GM10847 (cell line): ENCODE results near the gene HELZ2.

ENCODE experiments used
- POLR2A ChIP-seq: IDR thresholded peaks from 2 replicates; pipeline ENCODE4 v1.6.1; 2011; ENCODE audit not compliant: insufficient read length; ENCODE audit errors: extremely low read depth

The HELZ2 gene

DNA sequence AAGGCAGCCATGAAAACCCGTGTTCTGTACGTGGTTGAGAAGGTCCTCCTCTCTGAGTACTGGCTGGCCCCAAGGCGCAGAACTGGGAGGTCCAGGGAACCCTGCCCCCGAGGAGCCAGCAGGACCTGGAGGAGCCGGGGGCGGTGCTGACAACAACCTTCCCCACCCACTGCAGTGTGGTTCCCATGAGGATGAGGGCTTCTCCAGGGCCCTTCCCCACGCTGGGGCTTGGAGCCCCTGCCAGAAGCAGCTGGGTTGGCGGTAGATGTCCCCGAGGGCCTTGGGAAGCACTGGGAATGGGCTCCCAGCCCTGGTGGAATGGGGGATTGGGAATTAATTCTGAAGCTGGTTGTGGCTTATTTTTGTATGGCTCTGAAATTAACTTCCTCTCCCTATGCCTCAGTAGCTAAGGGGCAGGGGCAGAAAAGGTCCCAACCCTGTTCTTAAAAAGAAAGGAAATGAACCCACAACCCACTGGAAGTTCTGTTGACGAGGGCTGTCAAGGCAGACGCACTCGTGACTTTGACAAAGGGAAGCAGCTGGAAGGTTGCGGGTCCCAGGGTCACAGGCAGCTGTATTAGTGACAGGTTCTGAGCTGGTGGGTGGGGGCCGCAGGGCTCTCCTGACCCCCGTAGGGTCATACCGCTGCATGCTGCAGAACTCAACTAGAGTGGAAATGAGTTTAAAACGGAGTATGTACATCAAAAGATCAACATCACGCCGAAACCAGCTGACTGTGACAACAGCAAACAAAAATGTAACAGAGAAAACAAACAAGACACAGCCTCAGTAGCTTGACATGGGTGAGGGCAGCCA, 13.9 kb upstream of the HELZ2 start:
- no peak for TF ChIP-seq POLR2A

DNA sequence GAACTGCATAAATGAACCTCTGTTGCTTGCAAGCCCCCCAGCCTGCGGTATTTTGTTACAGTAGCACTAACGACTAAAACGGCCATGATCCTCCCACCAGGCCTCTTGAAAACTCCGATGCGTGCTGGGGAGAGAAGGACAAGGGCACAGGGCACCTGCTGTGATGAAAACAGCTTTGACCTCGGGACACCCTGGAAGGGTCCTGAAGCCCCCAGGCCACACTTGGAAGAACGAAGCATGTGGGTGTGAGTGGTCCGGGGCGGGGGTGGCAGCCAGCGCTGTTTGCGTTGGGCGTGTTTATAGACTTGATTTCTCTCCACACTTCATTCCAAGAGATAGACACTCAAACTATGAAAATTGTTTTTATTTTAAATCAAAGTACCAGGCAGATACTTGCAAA, 13.2 kb upstream of the HELZ2 start:
- no peak for TF ChIP-seq POLR2A

DNA sequence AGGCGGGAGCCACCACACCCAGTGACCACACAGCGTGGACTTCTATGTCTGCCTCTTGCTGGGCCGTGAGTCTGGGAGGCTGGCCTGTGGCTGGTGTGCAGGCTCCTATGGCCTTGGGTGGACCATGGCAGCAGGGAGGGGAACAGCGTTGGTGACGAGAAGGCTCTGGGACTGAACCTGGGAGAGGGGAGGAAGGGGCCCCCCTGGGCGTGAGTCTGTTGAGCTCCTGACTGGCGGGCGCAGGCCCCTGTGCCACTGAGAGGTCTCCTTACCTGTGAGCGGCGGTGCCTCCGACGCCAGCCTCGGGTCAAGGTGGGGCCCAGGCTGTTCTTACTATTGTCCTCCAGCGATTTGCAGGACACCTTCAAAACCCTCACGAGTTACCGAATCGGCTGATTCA, 12.8 kb upstream of the HELZ2 start:
- TF ChIP-seq POLR2A, result no peak

DNA sequence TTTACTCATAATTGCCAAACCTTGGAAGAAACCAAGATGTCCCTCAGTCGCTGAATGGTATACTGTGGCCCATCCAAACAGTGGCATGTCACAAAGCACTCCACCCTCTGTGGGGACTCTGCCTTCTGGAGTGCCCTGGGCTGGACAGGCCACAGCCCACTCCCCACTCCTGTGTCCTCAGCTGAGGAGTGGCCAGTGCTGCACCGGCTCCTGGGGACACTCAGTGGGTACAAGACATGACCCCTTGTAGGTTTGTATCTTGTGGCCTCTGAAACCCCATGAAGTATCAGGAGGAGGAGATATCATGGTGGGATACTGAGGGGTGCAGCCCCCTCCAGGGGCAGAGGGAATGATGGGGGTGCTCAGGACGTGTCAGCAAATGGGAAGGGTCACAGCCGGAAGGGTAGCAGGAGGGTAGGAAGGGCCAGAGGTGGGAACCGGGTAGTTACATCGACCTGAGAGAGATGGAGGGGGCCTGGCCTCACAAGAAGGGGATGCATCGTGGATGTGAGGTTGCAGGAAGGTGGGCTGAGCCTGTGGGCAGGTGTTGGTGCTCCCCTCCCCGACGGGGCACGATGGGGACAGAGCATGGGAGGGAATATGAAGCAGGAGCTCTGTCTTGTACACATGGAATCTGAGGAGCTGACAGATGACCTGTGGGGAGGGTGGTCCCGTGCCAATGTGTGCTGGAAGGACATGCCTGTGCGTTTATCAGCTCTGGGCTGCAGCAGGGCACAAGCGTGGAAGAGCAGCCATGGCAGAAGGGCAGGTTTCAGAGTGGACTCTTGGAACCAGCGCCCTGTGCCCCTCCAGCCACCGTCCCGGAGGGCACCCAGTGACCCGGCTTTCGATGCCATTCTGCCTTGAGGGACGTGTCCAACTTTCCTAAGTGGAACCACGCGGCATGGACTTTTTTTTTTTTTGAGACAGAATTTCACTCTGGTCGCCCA, 11.9 kb upstream of the HELZ2 start:
- no peak for TF ChIP-seq POLR2A

DNA sequence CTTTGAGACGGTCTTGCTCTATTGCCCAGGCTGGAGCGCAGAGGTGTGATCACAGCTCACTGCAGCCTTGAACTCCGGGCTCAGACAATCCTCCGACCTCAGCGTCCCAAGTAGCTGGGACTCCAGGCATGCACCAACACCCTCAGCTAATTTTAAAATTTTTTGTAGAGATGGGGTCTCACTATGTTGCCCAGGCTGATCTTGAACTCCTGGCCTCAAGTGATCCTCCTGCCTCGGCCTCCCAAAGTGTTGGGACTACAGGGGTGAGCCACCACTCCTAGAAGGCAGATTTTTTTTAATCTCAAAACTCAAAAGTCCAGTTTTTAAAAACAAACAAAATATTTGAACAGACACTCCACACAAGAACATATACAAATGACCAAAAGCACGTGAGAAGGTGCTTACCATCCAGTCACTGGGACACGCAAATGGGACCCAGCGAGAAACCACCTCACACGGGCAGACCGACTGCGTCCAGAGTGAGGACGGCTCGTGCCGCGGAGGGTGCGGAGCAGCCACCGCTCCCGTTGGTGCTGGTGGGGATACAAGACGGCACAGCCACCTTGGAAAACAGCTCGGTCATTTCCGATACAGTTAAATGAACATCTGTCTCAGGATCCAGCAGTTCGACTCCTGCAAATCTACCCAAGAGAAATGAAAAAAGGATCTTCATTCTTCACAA, 8.5 kb upstream of the HELZ2 start:
- TF ChIP-seq POLR2A, result no peak

DNA sequence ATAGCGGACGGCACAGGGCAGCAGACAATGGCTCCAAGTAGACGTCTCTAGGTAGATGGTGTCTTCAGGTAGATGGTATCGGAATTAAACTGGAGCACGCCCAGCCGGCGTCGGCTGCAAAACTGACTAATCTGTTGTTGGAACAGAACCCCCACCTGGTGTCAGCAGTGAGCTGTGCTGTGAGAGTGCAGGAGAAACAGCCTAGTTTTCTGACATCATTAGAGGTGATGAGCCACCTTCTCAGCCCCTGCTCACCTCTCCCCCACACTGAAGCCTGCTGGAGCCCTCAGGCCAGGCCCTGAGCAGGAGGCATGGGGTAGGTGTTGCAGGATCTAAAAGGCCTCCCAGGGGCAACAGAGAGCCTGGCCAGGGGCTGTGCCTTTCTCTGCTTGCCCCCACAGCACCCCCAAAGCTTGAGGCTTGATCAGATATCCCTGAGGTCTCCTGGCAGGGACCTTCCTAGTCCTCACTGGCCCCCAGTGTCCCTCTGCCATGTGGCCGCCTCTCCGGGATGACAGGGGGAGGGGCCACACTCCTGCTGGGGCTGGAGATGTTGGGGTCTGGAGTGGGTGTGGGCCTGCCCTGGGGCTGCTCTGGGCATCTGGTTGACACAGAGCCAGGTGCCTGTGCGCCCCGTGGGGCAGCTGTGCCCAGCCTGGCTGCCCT, 6.9 kb upstream of the HELZ2 start:
- TF ChIP-seq POLR2A, result no peak

DNA sequence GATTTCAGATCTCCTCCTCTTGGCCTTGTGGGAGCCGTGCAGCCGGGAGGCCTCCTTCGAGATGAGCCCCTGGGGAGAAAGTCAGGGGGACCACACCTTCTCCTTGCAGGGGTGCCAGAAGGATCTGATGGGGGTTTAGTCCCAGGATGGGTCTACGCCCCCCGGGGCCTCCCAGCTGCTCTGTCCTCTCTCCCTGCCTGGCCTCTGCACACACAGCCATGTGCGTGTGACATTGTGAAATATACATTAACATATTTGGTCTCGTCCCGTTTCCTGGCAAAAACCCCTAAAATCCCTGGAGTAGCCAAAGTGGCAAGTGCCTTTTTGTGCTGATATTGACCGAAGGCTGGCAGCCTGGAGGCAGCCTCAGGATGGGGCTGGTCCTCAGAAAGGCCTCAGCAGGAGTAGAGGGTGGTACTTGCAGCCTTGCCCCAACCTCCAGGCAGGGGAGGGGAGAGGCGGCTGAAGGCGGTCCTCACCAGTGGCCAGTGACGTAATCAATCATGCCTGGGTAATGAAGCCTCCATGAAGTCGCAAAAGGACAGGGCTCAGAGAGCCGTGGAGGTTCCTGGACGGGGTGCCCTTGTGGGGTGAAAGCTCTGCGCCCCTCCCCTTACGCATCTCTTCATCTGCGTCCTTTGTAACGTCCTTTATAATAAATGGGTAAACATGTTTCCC, 5.1 kb upstream of the HELZ2 start:
- TF ChIP-seq POLR2A, result no peak

DNA sequence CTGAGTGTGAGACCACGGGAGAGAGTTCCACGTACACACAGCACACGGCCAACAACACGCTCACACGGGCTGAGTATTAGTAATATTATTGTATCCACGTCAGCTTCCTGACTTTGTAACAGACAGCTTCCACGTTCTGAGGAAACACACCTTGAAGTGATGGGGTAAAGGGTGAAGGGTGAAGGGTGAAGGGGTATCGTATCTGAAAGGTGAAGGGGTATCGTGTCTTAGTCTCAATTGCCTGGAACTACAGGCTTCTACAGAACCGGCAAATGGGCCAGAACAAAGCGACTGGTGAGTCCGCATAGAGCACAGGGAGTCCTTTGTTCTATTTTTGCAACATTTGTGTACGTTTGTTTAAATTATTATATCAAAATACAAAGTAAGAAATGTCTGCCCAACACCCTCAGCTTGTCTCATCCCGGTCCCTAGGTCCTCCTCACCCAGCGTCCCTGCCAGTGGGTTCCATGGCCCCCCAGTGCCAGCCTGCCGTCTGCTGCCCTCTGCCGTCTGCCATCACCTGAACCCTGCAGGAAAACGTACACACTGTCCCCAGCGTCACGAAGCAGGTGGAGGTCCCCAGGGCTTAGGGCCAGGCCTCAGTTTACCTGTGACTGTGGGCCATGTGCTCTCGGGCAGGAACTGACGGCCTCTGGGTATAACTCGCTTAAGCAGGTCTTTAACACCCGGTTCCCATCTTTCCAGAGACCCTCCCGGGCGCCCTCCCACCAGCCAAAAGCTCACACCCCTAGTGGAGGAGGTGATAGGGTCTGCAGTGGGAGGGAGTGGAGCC, 4.4 kb upstream of the HELZ2 start:
- no peak for TF ChIP-seq POLR2A

DNA sequence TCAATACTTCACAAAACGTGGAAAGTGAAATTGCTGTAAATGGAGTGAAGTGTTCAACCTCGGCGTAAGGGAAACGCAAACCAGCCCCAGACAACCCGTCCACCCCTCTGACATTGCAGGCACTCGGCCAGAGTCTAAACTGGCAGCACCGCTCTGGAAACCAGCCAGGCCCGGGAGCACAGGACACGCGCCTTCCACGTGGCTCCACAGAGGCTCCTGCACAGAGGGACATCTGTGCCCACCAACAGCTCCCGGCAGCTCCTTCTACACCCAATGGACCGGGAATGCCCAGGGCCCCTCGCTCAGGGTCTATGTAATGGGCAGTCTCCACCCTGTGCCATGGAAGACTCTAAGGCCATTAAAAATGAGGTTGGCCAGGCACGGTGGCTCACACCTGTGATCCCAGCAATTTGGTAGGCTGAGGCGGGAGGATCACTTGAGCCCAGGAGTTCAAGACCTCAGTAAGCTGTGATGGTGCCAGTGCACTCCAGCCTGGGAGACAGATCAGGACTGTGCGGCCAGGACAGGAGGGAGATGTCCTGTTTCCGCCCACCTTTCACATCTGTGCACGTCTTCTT, 3.4 kb upstream of the HELZ2 start:
- no peak for TF ChIP-seq POLR2A

DNA sequence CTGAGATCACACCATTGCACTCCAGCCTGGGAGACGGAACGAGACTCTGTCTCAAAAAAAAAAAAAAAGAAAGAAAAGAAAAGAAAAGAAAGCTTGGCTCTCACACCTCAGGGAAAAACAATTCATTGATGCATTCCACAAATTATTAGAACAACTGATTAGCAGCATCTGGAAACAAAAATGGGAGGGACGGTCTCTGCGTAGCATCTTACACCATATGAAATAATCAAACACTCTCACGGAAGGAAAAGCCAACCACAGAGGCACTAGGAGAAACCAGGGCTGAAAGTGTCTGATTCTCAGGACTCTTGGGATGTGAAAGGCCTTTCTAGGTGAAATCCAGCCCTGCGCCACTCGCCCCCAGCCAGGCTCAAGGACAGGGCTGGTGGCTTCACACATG, 2.3 kb upstream of the HELZ2 start:
- no peak for TF ChIP-seq POLR2A

DNA sequence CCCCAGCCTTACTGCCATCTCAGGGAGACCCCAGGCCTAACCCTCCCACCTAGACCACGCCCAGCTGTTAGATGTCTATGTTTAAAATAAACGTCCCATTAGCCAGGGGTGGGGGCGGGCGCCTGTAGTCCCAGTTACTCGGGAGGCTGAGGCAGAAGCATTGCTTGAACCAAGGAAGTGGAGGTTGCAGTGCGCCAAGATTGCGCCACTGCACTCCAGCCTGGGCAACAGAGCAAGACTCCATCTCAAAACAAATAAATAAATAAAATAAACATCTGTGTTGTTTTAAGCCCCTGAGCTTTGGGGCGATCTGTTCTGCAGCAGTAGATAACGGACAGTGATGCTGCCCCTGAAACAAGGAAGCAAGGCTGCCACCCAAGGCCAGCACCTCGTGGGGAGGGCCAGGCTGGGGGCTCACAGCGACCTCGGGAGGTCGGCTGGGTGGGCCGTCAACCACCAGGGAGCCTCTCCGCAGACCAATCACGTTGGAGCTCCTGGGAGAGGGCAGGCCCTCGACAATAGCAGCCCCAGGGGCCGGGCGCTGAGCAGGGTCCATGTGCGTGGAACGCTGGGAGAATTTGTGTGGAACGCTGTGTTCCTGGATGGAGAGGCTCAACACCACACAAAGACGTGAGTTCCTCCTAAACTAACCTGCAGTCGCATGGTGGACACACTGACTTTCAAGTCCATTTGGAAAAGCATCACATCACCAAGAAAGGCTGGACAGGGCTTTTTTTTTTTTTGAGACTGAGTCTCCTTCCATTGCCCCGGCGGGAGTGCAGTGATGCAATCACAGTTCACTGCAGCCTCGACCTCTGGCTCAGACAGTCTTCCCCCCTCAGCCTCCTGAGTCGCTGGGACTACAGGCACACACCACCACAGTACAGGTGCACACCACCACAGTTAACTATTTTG, 1.0 kb upstream of the HELZ2 start:
- TF ChIP-seq POLR2A, result no peak

DNA sequence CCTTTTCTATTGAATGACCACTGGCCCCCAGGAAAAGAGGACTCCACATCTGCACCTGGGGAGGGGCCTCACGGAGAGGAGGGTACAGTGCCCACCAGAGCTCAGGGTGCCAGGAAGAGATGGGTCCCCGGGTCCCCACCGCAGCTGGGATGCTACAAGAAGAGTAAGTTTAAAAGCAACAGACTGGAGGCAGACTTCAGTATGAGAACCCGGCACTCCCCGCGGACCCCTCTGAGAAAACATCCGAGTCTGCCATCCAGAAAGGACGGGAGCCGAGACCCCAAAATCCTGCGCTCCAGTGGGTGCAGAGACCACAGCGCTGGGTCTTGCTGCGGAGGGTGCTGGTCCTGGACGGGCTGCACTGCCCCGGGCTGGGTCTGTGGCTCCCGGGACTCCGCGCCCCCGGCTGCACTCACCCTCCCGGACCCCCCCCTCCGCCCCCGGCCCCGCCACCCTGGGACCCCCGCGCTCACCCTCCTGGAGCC, 350 bp downstream of the HELZ2 start:
- no peak for TF ChIP-seq POLR2A
